Neural cell (in vitro differentiated cells): ENCODE data around the gene CYP3A7. TPM values are rescaled to one million over a fixed set of nuclear protein-coding genes. Genes with fewer than 3 reads are reported as not detected.
"Not testable (repeated sequence)": the region's sequence is repeated elsewhere in the genome, so short reads cannot be mapped to it uniquely, and the experiment has no call there.

Experiments
- H2AFZ ChIP-seq: fragments of 200-600, 300-800 bp; sonication (generic), shearing (Covaris generic); 2 replicates; pipeline ENCODE4 v1.6.0; 2014; ENCODE audit warnings: low read depth, mild to moderate bottlenecking, antibody characterized with exemption, low read length, moderate library complexity
- H3F3A ChIP-seq: fragments of 200-600 bp; shearing (Covaris generic); 2 replicates; pipeline ENCODE4 v1.6.1; 2016; ENCODE audit warnings: mild to moderate bottlenecking, moderate library complexity, mixed read lengths, antibody characterized with exemption, low read length; ENCODE audit not compliant: insufficient read depth, poor library complexity, severe bottlenecking
- H3K27ac ChIP-seq: fragments of 200-600, 300-800 bp; sonication (generic), shearing (Covaris generic); 2 replicates; pipeline ENCODE4 v1.5.1; 2014; ENCODE audit warnings: mild to moderate bottlenecking, low read length, moderate library complexity
- H3K27me3 ChIP-seq: fragments of 300-800, 200-600 bp; sonication (generic), shearing (Covaris generic); 2 replicates; pipeline ENCODE4 v1.6.0; 2014; ENCODE audit warnings: mild to moderate bottlenecking, low read depth, low read length, moderate library complexity; ENCODE audit not compliant: insufficient read depth
- H3K36me3 ChIP-seq: fragments of 300-800, 200-600 bp; sonication (generic), shearing (Covaris generic); 2 replicates; pipeline ENCODE4 v1.5.1; 2014; ENCODE audit warnings: mild to moderate bottlenecking, antibody characterized with exemption, low read length, moderate library complexity; ENCODE audit not compliant: insufficient read depth
- H3K4me2 ChIP-seq: fragments of 300-800, 200-600 bp; sonication (generic), shearing (Covaris generic); 2 replicates; pipeline ENCODE4 v1.6.0; 2014; ENCODE audit warnings: mild to moderate bottlenecking, low read length
- H3K4me3 ChIP-seq: fragments of 300-800, 200-600 bp; sonication (generic), shearing (Covaris generic); 2 replicates; pipeline ENCODE4 v1.5.1; 2014; ENCODE audit warnings: mild to moderate bottlenecking, low read length, moderate library complexity
- H3K79me2 ChIP-seq: fragments of 200-600 bp; shearing (Covaris generic); replicated peaks from 2 replicates; pipeline ENCODE4 v1.6.0; 2014; ENCODE audit warnings: mild to moderate bottlenecking, low read length, moderate library complexity; ENCODE audit not compliant: insufficient read depth
- H3K9ac ChIP-seq: fragments of 300-800, 200-600 bp; sonication (generic), shearing (Covaris generic); 2 replicates; pipeline ENCODE4 v1.6.1; 2016; ENCODE audit warnings: mild to moderate bottlenecking, low read length, mixed read lengths
- H3K9me2 ChIP-seq: fragments of 200-600 bp; shearing (Covaris generic); 2 replicates; pipeline ENCODE4 v1.6.1; 2016; ENCODE audit warnings: mild to moderate bottlenecking, low read length, mixed read lengths; ENCODE audit not compliant: insufficient read depth
- H3K9me3 ChIP-seq: fragments of 200-600, 300-800 bp; sonication (generic), shearing (Covaris generic); 2 replicates; pipeline ENCODE4 v1.6.1; 2016; ENCODE audit warnings: mild to moderate bottlenecking, mixed run types, low read length, moderate library complexity, mixed read lengths
- H4K20me1 ChIP-seq: fragments of 200-600 bp; shearing (Covaris generic); 2 replicates; pipeline ENCODE4 v1.6.1; 2016; ENCODE audit warnings: mild to moderate bottlenecking, mixed run types; ENCODE audit not compliant: insufficient read depth
- CTCF ChIP-seq: fragments of 450-650 bp; IDR thresholded peaks from 2 replicates; pipeline ENCODE4 v1.5.1; 2014; ENCODE audit warnings: antibody characterized with exemption, mild to moderate bottlenecking, moderate library complexity; ENCODE audit not compliant: poor library complexity, severe bottlenecking
- EP300 ChIP-seq: fragments of 450-650 bp; conservative IDR thresholded peaks from 2 replicates; pipeline ENCODE4 v1.6.1; 2014; ENCODE audit warnings: antibody characterized with exemption, mild to moderate bottlenecking, moderate library complexity; ENCODE audit not compliant: poor library complexity, severe bottlenecking
- EZH2 ChIP-seq: fragments of 200-600, 300-800 bp; shearing (Covaris generic), sonication (generic); IDR thresholded peaks from 2 replicates; pipeline ENCODE4 v1.6.1; 2014; ENCODE audit warnings: antibody characterized with exemption, low read length, borderline replicate concordance, mild to moderate bottlenecking; ENCODE audit not compliant: insufficient read depth, poor library complexity, severe bottlenecking
- MXI1 ChIP-seq: fragments of 450-650 bp; conservative IDR thresholded peaks from 2 replicates; pipeline ENCODE4 v1.6.1; 2014; ENCODE audit warnings: antibody characterized with exemption, mild to moderate bottlenecking; ENCODE audit not compliant: poor library complexity, severe bottlenecking
- POLR2AphosphoS5 ChIP-seq: IDR thresholded peaks from 2 replicates; pipeline ENCODE4 v1.6.1; 2012
- RAD21 ChIP-seq: fragments of 450-650 bp; conservative IDR thresholded peaks from 2 replicates; pipeline ENCODE4 v1.6.1; 2014; ENCODE audit warnings: antibody characterized with exemption, mild to moderate bottlenecking, moderate library complexity
- SMC3 ChIP-seq: fragments of 450-650 bp; conservative IDR thresholded peaks from 2 replicates; pipeline ENCODE4 v1.6.1; 2014; ENCODE audit warnings: antibody characterized with exemption, mild to moderate bottlenecking, moderate library complexity; ENCODE audit not compliant: poor library complexity
- TAF1 ChIP-seq: IDR thresholded peaks from 2 replicates; pipeline ENCODE4 v1.6.1; 2012; ENCODE audit warnings: low read depth
- polyA plus RNA-seq: library from polyadenylated mRNA; depleted of rRNA; stranded (reverse); fragments of >200 nt; gene quantifications from 2 replicates; pipeline ENCODE4 v1.2.3, GENCODE V29; 2014
- TF ChIP-seq, protein P1 (sequence below): IDR thresholded peaks from 2 replicates; pipeline ENCODE4 v1.6.1; 2012; ENCODE audit warnings: borderline replicate concordance

The CYP3A7 gene
- polyA plus RNA-seq, 1 donor from 2014 or later = not detected

DNA sequence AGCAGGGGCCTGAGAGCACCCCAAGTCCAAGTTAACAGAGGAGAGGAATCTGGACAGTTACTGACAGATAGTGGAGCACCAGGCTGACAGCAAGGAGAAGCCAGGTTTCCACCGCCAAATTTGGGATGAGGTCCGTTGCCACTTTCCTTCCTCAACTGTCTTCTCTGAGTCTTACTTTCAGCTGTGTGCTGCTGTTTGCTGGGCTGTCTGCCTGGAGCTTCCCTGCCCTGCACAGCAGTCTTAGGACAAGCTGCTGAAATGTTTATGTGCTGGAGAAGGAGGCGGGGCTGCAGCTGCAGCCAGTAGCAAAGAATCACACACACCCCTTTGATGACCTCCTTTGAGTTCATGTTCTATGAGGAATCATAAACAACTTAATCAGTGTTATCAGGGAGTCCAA lies 17.4 kb upstream of the CYP3A7 start:
- no peak for TF ChIP-seq CTCF
- no peak for TF ChIP-seq EP300
- no peak for TF ChIP-seq MXI1
- TF ChIP-seq EZH2 = no peak
- no peak for TF ChIP-seq RAD21
- TF ChIP-seq TAF1 = no peak
- no peak for TF ChIP-seq SMC3
- no peak for TF ChIP-seq POLR2AphosphoS5
- TF ChIP-seq, protein P1, sequence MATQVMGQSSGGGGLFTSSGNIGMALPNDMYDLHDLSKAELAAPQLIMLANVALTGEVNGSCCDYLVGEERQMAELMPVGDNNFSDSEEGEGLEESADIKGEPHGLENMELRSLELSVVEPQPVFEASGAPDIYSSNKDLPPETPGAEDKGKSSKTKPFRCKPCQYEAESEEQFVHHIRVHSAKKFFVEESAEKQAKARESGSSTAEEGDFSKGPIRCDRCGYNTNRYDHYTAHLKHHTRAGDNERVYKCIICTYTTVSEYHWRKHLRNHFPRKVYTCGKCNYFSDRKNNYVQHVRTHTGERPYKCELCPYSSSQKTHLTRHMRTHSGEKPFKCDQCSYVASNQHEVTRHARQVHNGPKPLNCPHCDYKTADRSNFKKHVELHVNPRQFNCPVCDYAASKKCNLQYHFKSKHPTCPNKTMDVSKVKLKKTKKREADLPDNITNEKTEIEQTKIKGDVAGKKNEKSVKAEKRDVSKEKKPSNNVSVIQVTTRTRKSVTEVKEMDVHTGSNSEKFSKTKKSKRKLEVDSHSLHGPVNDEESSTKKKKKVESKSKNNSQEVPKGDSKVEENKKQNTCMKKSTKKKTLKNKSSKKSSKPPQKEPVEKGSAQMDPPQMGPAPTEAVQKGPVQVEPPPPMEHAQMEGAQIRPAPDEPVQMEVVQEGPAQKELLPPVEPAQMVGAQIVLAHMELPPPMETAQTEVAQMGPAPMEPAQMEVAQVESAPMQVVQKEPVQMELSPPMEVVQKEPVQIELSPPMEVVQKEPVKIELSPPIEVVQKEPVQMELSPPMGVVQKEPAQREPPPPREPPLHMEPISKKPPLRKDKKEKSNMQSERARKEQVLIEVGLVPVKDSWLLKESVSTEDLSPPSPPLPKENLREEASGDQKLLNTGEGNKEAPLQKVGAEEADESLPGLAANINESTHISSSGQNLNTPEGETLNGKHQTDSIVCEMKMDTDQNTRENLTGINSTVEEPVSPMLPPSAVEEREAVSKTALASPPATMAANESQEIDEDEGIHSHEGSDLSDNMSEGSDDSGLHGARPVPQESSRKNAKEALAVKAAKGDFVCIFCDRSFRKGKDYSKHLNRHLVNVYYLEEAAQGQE = no peak
- Histone ChIP-seq H3K27me3 (no peaks in the 10 kb centered on the region), H2AFZ (no peak overlapping the region), H4K20me1 (no peaks in the 10 kb centered on the region), H3K9me2 (no peaks in the 10 kb centered on the region), H3K4me3 (no peak overlapping the region), H3K9me3 (no peaks in the 10 kb centered on the region), H3K36me3 (no peaks in the 10 kb centered on the region), H3K79me2 (no peaks in the 10 kb centered on the region), H3K4me2 (no peak overlapping the region), H3F3A (no peaks in the 10 kb centered on the region), H3K27ac (no peak overlapping the region), H3K9ac (no peak overlapping the region)

GRCh38 chr7:99751322-99752052 lies 16.5 kb upstream of the CYP3A7 start:
- H3K9me2 ChIP-seq, H3F3A ChIP-seq, H4K20me1 ChIP-seq, H3K79me2 ChIP-seq, H3K4me2 ChIP-seq, H3K9ac ChIP-seq, H3K9me3 ChIP-seq, H3K4me3 ChIP-seq, H3K27ac ChIP-seq, H2AFZ ChIP-seq, H3K36me3 ChIP-seq, H3K27me3 ChIP-seq: not testable (repeated sequence)
